GM23248 (cell line): ENCODE results near the gene GANC. TPM values are rescaled to one million over a fixed set of nuclear protein-coding genes. Genes with fewer than 3 reads are reported as not detected.
"Not testable (repeated sequence)": the region's sequence is repeated elsewhere in the genome, so short reads cannot be mapped to it uniquely, and the experiment has no call there.

Experiments used
- DNase-seq: peaks from one replicate; pipeline ENCODE4 v3.0.0-alpha.2; 2015
- H2AFZ ChIP-seq: fragments of 200-600 bp; sonication (generic); 2 replicates; pipeline ENCODE4 v1.6.1; 2016; ENCODE audit warnings: antibody characterized with exemption
- H3F3A ChIP-seq: fragments of 200-600 bp; sonication (generic); 2 replicates; pipeline ENCODE4 v1.6.1; 2016; ENCODE audit warnings: mild to moderate bottlenecking, antibody characterized with exemption, mixed run types; ENCODE audit not compliant: insufficient read depth
- H3K27ac ChIP-seq: fragments of 200-600 bp; sonication (generic); 2 replicates; pipeline ENCODE4 v1.5.1; 2016; ENCODE audit warnings: mild to moderate bottlenecking
- H3K27me3 ChIP-seq: fragments of 200-600 bp; sonication (generic); replicated peaks from 2 replicates; pipeline ENCODE4 v1.6.1; 2016; ENCODE audit warnings: mild to moderate bottlenecking; ENCODE audit not compliant: insufficient read depth
- H3K36me3 ChIP-seq: fragments of 200-600 bp; sonication (generic); 2 replicates; pipeline ENCODE4 v1.6.1; 2016; ENCODE audit warnings: low read depth, mild to moderate bottlenecking
- H3K4me1 ChIP-seq: fragments of 200-600 bp; sonication (generic); 2 replicates; pipeline ENCODE4 v1.6.1; 2016; ENCODE audit warnings: mild to moderate bottlenecking; ENCODE audit not compliant: insufficient read depth
- H3K4me2 ChIP-seq: fragments of 200-600 bp; sonication (generic); one replicate; pipeline ENCODE4 v1.6.1; 2016; ENCODE audit warnings: mild to moderate bottlenecking; ENCODE audit not compliant: unreplicated experiment
- H3K4me3 ChIP-seq: fragments of 200-600 bp; sonication (generic); 2 replicates; pipeline ENCODE4 v1.5.1; 2016; ENCODE audit warnings: mild to moderate bottlenecking
- H3K79me2 ChIP-seq: fragments of 200-600 bp; sonication (generic); 2 replicates; pipeline ENCODE4 v1.6.1; 2016; ENCODE audit warnings: mild to moderate bottlenecking; ENCODE audit not compliant: insufficient read depth
- H3K9ac ChIP-seq: fragments of 200-600 bp; sonication (generic); 2 replicates; pipeline ENCODE4 v1.6.1; 2016; ENCODE audit warnings: mild to moderate bottlenecking
- H3K9me2 ChIP-seq: fragments of 200-600 bp; sonication (generic); 2 replicates; pipeline ENCODE4 v1.6.1; 2016; ENCODE audit warnings: mixed run types, mild to moderate bottlenecking, moderate library complexity; ENCODE audit not compliant: insufficient read depth
- H3K9me3 ChIP-seq: fragments of 200-600 bp; sonication (generic); one replicate; pipeline ENCODE4 v1.6.1; 2017; ENCODE audit warnings: low read depth
- H4K20me1 ChIP-seq: fragments of 200-600 bp; sonication (generic); 2 replicates; pipeline ENCODE4 v1.6.0; 2016; ENCODE audit not compliant: insufficient read depth
- EZH2 ChIP-seq: fragments of 200-600 bp; sonication (generic); IDR thresholded peaks from 2 replicates; pipeline ENCODE4 v1.6.1; 2018; ENCODE audit warnings: antibody characterized with exemption, mild to moderate bottlenecking; ENCODE audit not compliant: insufficient read depth, poor library complexity, severe bottlenecking
- EZH2phosphoT487 ChIP-seq: fragments of 200-600 bp; sonication (generic); IDR thresholded peaks from 2 replicates; pipeline ENCODE4 v1.6.1; 2018; ENCODE audit warnings: antibody characterized with exemption, moderate library complexity, mild to moderate bottlenecking, low read depth; ENCODE audit not compliant: insufficient read depth
- WGBS, 2 experiments: methylation state at CpG; one replicate each; pipeline ENCODE4 v1.1.6; 2015 to 2017; ENCODE audit warnings: low lambda C conversion rate in 2 of 2, low coverage in 1 of 2; ENCODE audit errors: missing lambda C conversion rate in 2 of 2; 5-methylcytosine and 5-hydroxymethylcytosine counted together
- in situ Hi-C: fragments of 300-500 bp; cut with MboI; formaldehyde crosslinking; loops from 2 replicates; pipeline ENCODE4 v1.15.0; 2020
- polyA plus RNA-seq: library from polyadenylated mRNA; unstranded; fragments of >200 nt; fragmentation: Nextera tagmentation; extraction: Ambion mirVana; gene quantifications from 2 replicates; pipeline ENCODE4 v1.2.1, GENCODE V29; 2016
- total RNA-seq: library from RNA; depleted of rRNA; stranded (reverse); fragments of >200 nt; shearing (Covaris generic); gene quantifications from 2 replicates; pipeline ENCODE4 v1.2.3, GENCODE V29; 2014; rRNA removed

The GANC gene
- total RNA-seq (21.4 and 23.3 TPM in 2 replicates), polyA plus RNA-seq (18.9 and 26.8 TPM in 2 replicates)

GRCh38 chr15:42272939-42273899 is at the start of gene GANC, which contains the start of gene TMEM87A:
Gene GANC (plus strand): TSS chr15:42273201. CDS start chr15:42274482, 1,281 bp downstream.
Gene TMEM87A (minus strand): TSS chr15:42273433. CDS start chr15:42273398, 35 bp downstream.
- peak within 1 kb of the TSS; percentile 97 for H3K9ac ChIP-seq
- H4K20me1 ChIP-seq, result no peaks in the 10 kb centered on the region; the same call in 1 of the 2 replicates
- H3K9me2 ChIP-seq, result no peaks in the 10 kb centered on the region
- peak within 1 kb of the TSS; percentile 100 for H3K27ac ChIP-seq
- H2AFZ ChIP-seq, result peak within 1 kb of the TSS; percentile 79
- H3K79me2 ChIP-seq, result peaks cover 78% of the 10 kb centered on the region
- 0 out of 2 replicates have a peak, but pooled peaks cover 2% of the 10 kb centered on the region for H3K36me3 ChIP-seq
- H3K4me3 ChIP-seq, result peak within 1 kb of the TSS; percentile 99
- H3K4me1 ChIP-seq, result peaks cover 37% of the 10 kb centered on the region
- no peaks in the 10 kb centered on the region for H3K9me3 ChIP-seq
- TF ChIP-seq EZH2phosphoT487 (no peak), EZH2 (no peak)
- in situ Hi-C loops, result no loop called here
- H3F3A ChIP-seq, result peaks cover 33% of the 10 kb centered on the region
- WGBS, 2 experiments, result 1% methylated on average over 52 of the region's 52 CpGs
- no peaks in the 10 kb centered on the region for H3K27me3 ChIP-seq
- DNase-seq, result peak; percentile 100
- H3K4me2 ChIP-seq, result peak within 1 kb of the TSS; percentile 99

GRCh38 chr15:42226648-42227047 is 46.4 kb upstream of the GANC start:
- no peaks in the 10 kb centered on the region for H3F3A ChIP-seq
- H3K9me3 ChIP-seq, result no peaks in the 10 kb centered on the region
- WGBS, 2 experiments, result 82 to 84% methylated on average over 5 of the region's 5 CpGs
- in situ Hi-C loops, result no loop called here
- H3K4me3 ChIP-seq, result no peak overlapping the region
- no peak for DNase-seq
- no peak overlapping the region for H3K4me2 ChIP-seq
- H3K36me3 ChIP-seq, result peaks cover 74% of the 10 kb centered on the region
- no peak overlapping the region for H3K9ac ChIP-seq
- peaks cover 29% of the 10 kb centered on the region for H3K79me2 ChIP-seq
- no peaks in the 10 kb centered on the region for H3K27me3 ChIP-seq
- no peak overlapping the region for H2AFZ ChIP-seq
- no peak overlapping the region for H3K27ac ChIP-seq
- no peaks in the 10 kb centered on the region for H4K20me1 ChIP-seq
- no peaks in the 10 kb centered on the region for H3K4me1 ChIP-seq
- no peak for TF ChIP-seq EZH2phosphoT487
- TF ChIP-seq EZH2, result no peak
- no peaks in the 10 kb centered on the region for H3K9me2 ChIP-seq

GRCh38 chr15:42228036-42228435 is 45.0 kb upstream of the GANC start:
- no peaks in the 10 kb centered on the region for H3K27me3 ChIP-seq
- DNase-seq, result no peak
- TF ChIP-seq EZH2 (no peak), EZH2phosphoT487 (no peak)
- no peak overlapping the region for H3K4me3 ChIP-seq
- no peak overlapping the region for H3K9ac ChIP-seq
- no peaks in the 10 kb centered on the region for H3K4me1 ChIP-seq
- no peaks in the 10 kb centered on the region for H4K20me1 ChIP-seq
- 50 to 56% methylated on average over 1 of the region's 1 CpG for WGBS, 2 experiments
- H3K9me2 ChIP-seq, result no peaks in the 10 kb centered on the region
- peaks cover 36% of the 10 kb centered on the region for H3K79me2 ChIP-seq
- no peak overlapping the region for H3K27ac ChIP-seq
- peaks cover 80% of the 10 kb centered on the region for H3K36me3 ChIP-seq
- H3K4me2 ChIP-seq, result no peak overlapping the region
- H3K9me3 ChIP-seq, result no peaks in the 10 kb centered on the region
- in situ Hi-C loops, result no loop called here
- 0 out of 2 replicates have a peak, but pooled peaks cover 3% of the 10 kb centered on the region for H3F3A ChIP-seq
- no peak overlapping the region for H2AFZ ChIP-seq

GRCh38 chr15:42228981-42229380 is 44.0 kb upstream of the GANC start:
- H2AFZ ChIP-seq, H3K9me3 ChIP-seq, in situ Hi-C loops, H3K27ac ChIP-seq, DNase-seq, H3F3A ChIP-seq, H3K27me3 ChIP-seq, H3K4me2 ChIP-seq, H3K4me1 ChIP-seq, H3K9me2 ChIP-seq, H3K4me3 ChIP-seq, H4K20me1 ChIP-seq, H3K9ac ChIP-seq: not testable (repeated sequence)
- WGBS, 2 experiments, result 94 to 96% methylated on average over 5 of the region's 5 CpGs
- Histone ChIP-seq H3K36me3 (peaks cover 74% of the 10 kb centered on the region), H3K79me2 (peaks cover 44% of the 10 kb centered on the region)
